B cell (primary cell): Measurements from ENCODE around the gene KAT2A. TPM values are rescaled to one million over a fixed set of nuclear protein-coding genes. Genes with fewer than 3 reads are reported as not detected.
"Not testable (repeated sequence)": the region's sequence is repeated elsewhere in the genome, so short reads cannot be mapped to it uniquely, and the experiment has no call there.

Source experiments
- ATAC-seq: fragments of 200-7000 bp; cut with Tn5 transposase; one replicate; pipeline ENCODE4 v1.10.0; 2021; ENCODE audit warnings: low read depth, mild to moderate bottlenecking, moderate number of reproducible peaks, moderate library complexity
- CTCF ChIA-PET: fragments of 350-600 bp; sonication (Branson Sonifier 250); formaldehyde crosslinking; loops from one replicate; lab custom pipeline; 2021; ENCODE audit warnings: antibody characterized with exemption, inconsistent platforms; lab: Charles Lee
- POLR2A ChIA-PET: fragments of 350-600 bp; sonication (Branson Sonifier 250); formaldehyde crosslinking; loops from one replicate; lab custom pipeline; 2021; ENCODE audit warnings: antibody characterized with exemption; lab: Charles Lee
- DNase-seq: peaks from one replicate; pipeline ENCODE4 v3.0.0; 2013
- H2AFZ ChIP-seq: 2 replicates; pipeline ENCODE4 v1.6.1; 2012; ENCODE audit warnings: mild to moderate bottlenecking, low read depth, low read length; ENCODE audit not compliant: insufficient read depth, poor library complexity, severe bottlenecking
- H3K27ac ChIP-seq, 2 donors: 1 replicate in 1 of 2; 2 replicates in 1 of 2; pipeline ENCODE4 v1.5.1; 2012 to 2013; ENCODE audit warnings: low read length in 2 of 2, mild to moderate bottlenecking in 2 of 2, moderate library complexity in 1 of 2
- H3K27me3 ChIP-seq, 4 experiments: fragments of 200-600 bp in 1 of 4; sonication (generic) in 1 of 4; replicated peaks in 1 of 4; 1 replicate in 2 of 4; 2 replicates in 2 of 4; pipeline versions ENCODE4 v1.6.1 to v1.7.0; 2013 to 2016; ENCODE audit warnings: low read length in 3 of 4, mild to moderate bottlenecking in 2 of 4, mixed read lengths in 1 of 4, moderate library complexity in 1 of 4; ENCODE audit not compliant: insufficient read depth in 4 of 4, control insufficient read depth in 3 of 4; ENCODE audit errors: control extremely low read depth in 1 of 4
- H3K36me3 ChIP-seq, 2 experiments: replicated peaks in 1 of 2; 1 replicate in 1 of 2; 2 replicates in 1 of 2; pipeline versions ENCODE4 v1.6.1 to v1.7.1; 2013; ENCODE audit warnings: low read length in 1 of 2; ENCODE audit not compliant: insufficient read depth in 2 of 2, control insufficient read depth in 1 of 2; ENCODE audit errors: control extremely low read depth in 1 of 2, extremely low read depth in 1 of 2
- H3K4me1 ChIP-seq, 2 donors: fragments of 200-600 bp in 1 of 2; sonication (generic) in 1 of 2; 1 replicate in 1 of 2; 2 replicates in 1 of 2; pipeline versions ENCODE4 v1.5.1 to v1.6.1; 2013 to 2017; ENCODE audit warnings: low read length in 2 of 2; ENCODE audit not compliant: control insufficient read depth in 2 of 2, insufficient read depth in 2 of 2
- H3K4me2 ChIP-seq: replicated peaks from 2 replicates; pipeline ENCODE3; 2012; ENCODE audit warnings: mild to moderate bottlenecking, low read depth, low read length; ENCODE audit not compliant: poor library complexity, severe bottlenecking
- H3K4me3 ChIP-seq, 5 experiments: fragments of 200-600 bp in 1 of 5; sonication (generic) in 1 of 5; 1 replicate in 3 of 5; 2 replicates in 2 of 5; pipeline versions ENCODE4 v1.5.1 to v1.7.0; 2011 to 2016; ENCODE audit warnings: low read length in 4 of 5, mild to moderate bottlenecking in 4 of 5, low read depth in 2 of 5, control low read depth in 1 of 5, moderate library complexity in 1 of 5; ENCODE audit not compliant: insufficient read depth in 1 of 5; ENCODE audit errors: control extremely low read depth in 1 of 5, extremely low read depth in 1 of 5
- H3K79me2 ChIP-seq: fragments of 200-600 bp; sonication (generic); one replicate; pipeline ENCODE4 v1.6.0; 2016; ENCODE audit warnings: low read length; ENCODE audit not compliant: control insufficient read depth, insufficient read depth
- H3K9ac ChIP-seq: fragments of 200-600 bp; sonication (generic); 2 replicates; pipeline ENCODE4 v1.6.1; 2017; ENCODE audit warnings: mild to moderate bottlenecking, low read length, moderate library complexity
- H3K9me3 ChIP-seq, 3 donors: one replicate each; pipeline versions ENCODE4 v1.6.1 to v1.7.1; 2013; ENCODE audit warnings: low read length in 2 of 3; ENCODE audit not compliant: control insufficient read depth in 2 of 3, insufficient read depth in 1 of 3; ENCODE audit errors: control extremely low read depth in 1 of 3
- H4K20me1 ChIP-seq: 2 replicates; pipeline ENCODE4 v1.6.0; 2012; ENCODE audit warnings: mild to moderate bottlenecking, low read length; ENCODE audit not compliant: insufficient read depth, control insufficient read depth, poor library complexity, severe bottlenecking
- H3K27ac Mint-ChIP-seq: one replicate; pipeline ENCODE4 v1.8.0; 2021; ENCODE audit warnings: mixed read lengths
- H3K27me3 Mint-ChIP-seq: one replicate; pipeline ENCODE4 v1.8.0; 2021; ENCODE audit warnings: mixed read lengths
- H3K4me1 Mint-ChIP-seq: one replicate; pipeline ENCODE4 v1.8.0; 2021; ENCODE audit warnings: mixed read lengths
- H3K4me3 Mint-ChIP-seq: one replicate; pipeline ENCODE4 v1.8.0; 2021; ENCODE audit warnings: mixed read lengths
- H3K9me3 Mint-ChIP-seq: one replicate; pipeline ENCODE4 v1.8.0; 2022; ENCODE audit warnings: mixed read lengths; ENCODE audit not compliant: insufficient read depth
- CTCF ChIP-seq: fragments of 200-600 bp; IDR thresholded peaks from one replicate; pipeline ENCODE4 v1.8.0; 2022; ENCODE audit warnings: antibody characterized with exemption, mild to moderate bottlenecking
- EZH2 ChIP-seq: IDR thresholded peaks from 2 replicates; pipeline ENCODE4 v1.6.1; 2012; ENCODE audit warnings: borderline replicate concordance, low read depth, mild to moderate bottlenecking, moderate library complexity, low read length; ENCODE audit not compliant: insufficient read depth, poor library complexity, severe bottlenecking
- WGBS: methylation state at CpG from one replicate; pipeline ENCODE4 v1.1.5; 2013; ENCODE audit warnings: missing lambda C conversion rate; ENCODE audit not compliant: insufficient coverage; 5-methylcytosine and 5-hydroxymethylcytosine counted together
- intact Hi-C: fragments of 100-400 bp; cut with micrococcal nuclease; formaldehyde crosslinking; loops from one replicate; pipeline ENCODE4 v1.10.0; 2022
- polyA plus RNA-seq: library from polyadenylated mRNA; depleted of rRNA; stranded (reverse); fragments of >200 nt; gene quantifications from 2 replicates; pipeline ENCODE4 v1.2.3, GENCODE V29; 2012
- total RNA-seq, 2 donors: library from RNA; stranded (reverse); fragments of 120-200 nt in 1 of 2; gene quantifications; 1 replicate in 1 of 2; 2 replicates in 1 of 2; pipeline versions ENCODE4 v1.2.3 to v1.2.4, GENCODE V29; 2013 to 2022

Gene KAT2A
- total and polyA plus RNA-seq, 2 donors (not counting 1 experiment from before 2014, with no cell fraction given) = 66.3 to 155 TPM

- intact Hi-C loops = no loop called here
- no peaks in the 10 kb centered on the region for H3K9me3 ChIP-seq
- H3K27ac Mint-ChIP-seq = no peak overlapping the region
- no peak overlapping the region for H3K4me2 ChIP-seq
- peaks cover 100% of the 10 kb centered on the region for H3K79me2 ChIP-seq
- no peaks in the 10 kb centered on the region for H3K27me3 ChIP-seq
- POLR2A ChIA-PET = no interaction called here
- no peak overlapping the region for H3K4me3 Mint-ChIP-seq
- H3K4me1 Mint-ChIP-seq = peaks cover 37% of the 10 kb centered on the region
- no peaks in the 10 kb centered on the region for H3K27me3 Mint-ChIP-seq
- H3K36me3 ChIP-seq = peaks cover 4 to 46% of the 10 kb centered on the region in 2 experiments
- DNase-seq = no peak
- H2AFZ ChIP-seq = no peak overlapping the region
- peaks cover 81% of the 10 kb centered on the region for H4K20me1 ChIP-seq
- peaks cover 6% of the 10 kb centered on the region in 2 donors for H3K4me1 ChIP-seq
- H3K4me3 ChIP-seq = no peak overlapping the region
- no peak for ATAC-seq
- H3K27ac ChIP-seq = no peak overlapping the region
- H3K9me3 Mint-ChIP-seq = no peaks in the 10 kb centered on the region
- H3K9ac ChIP-seq = no peak overlapping the region
- WGBS = 97% methylated on average over 7 of the region's 7 CpGs
- TF ChIP-seq EZH2 (no peak), CTCF (no peak)
- CTCF ChIA-PET = interaction anchor here (0.6 to 1.4 kb wide), 4 partner anchors 8 to 178 kb away, joined by 3 to 5 read pairs (median 3); no protein-coding TSS in a partner anchor
Observed at GRCh38 chr17:42142371-42142896, 21.3 kb upstream of the KAT2A start.

- DNase-seq = no peak
- Histone ChIP-seq H3K4me2 (no peak overlapping the region), H3K9me3 (no peaks in the 10 kb centered on the region), H2AFZ (no peak overlapping the region), H3K27ac (no peak overlapping the region), H4K20me1 (peaks cover 76% of the 10 kb centered on the region), H3K9ac (no peak overlapping the region), H3K27me3 (no peaks in the 10 kb centered on the region), H3K4me3 (no peak overlapping the region), H3K4me1 (peaks cover 10 to 12% of the 10 kb centered on the region in 2 donors), H3K36me3 (peaks cover 1 to 40% of the 10 kb centered on the region in 2 experiments), H3K79me2 (peaks cover 100% of the 10 kb centered on the region)
- Mint-ChIP-seq H3K4me1 (peaks cover 41% of the 10 kb centered on the region), H3K4me3 (no peak overlapping the region), H3K27ac (peak overlapping the region; percentile 7), H3K9me3 (no peaks in the 10 kb centered on the region), H3K27me3 (no peaks in the 10 kb centered on the region)
- POLR2A ChIA-PET = no interaction called here
- intact Hi-C loops = no loop called here
- no peak for ATAC-seq
- WGBS = 81% methylated on average over 6 of the region's 8 CpGs
- TF ChIP-seq EZH2 (no peak), CTCF (no peak)
- CTCF ChIA-PET = interaction anchor here (1.3 to 1.4 kb wide), 2 partner anchors 7 to 11 kb away, joined by 3 to 5 read pairs; no protein-coding TSS in a partner anchor
Observed at GRCh38 chr17:42141382-42141781, 20.2 kb upstream of the KAT2A start.

GRCh38 chr17:42140690-42141089, 19.5 kb upstream of the KAT2A start:
- WGBS = 100% methylated on average over 3 of the region's 7 CpGs
- H3K27me3 Mint-ChIP-seq, H3K4me2 ChIP-seq, H3K27ac Mint-ChIP-seq, H3K9ac ChIP-seq, intact Hi-C loops, H3K9me3 ChIP-seq, H3K4me3 Mint-ChIP-seq, H2AFZ ChIP-seq, H3K27me3 ChIP-seq, DNase-seq, POLR2A ChIA-PET, H3K9me3 Mint-ChIP-seq, H3K4me3 ChIP-seq, ATAC-seq, H3K27ac ChIP-seq: not testable (repeated sequence)
- Histone ChIP-seq H3K79me2 (peaks cover 100% of the 10 kb centered on the region), H4K20me1 (peaks cover 80% of the 10 kb centered on the region), H3K4me1 (peaks cover 17 to 19% of the 10 kb centered on the region in 2 donors), H3K36me3 (peaks cover 1 to 36% of the 10 kb centered on the region in 2 experiments)
- CTCF ChIA-PET = interaction anchor here (0.7 to 1.3 kb wide), 3 partner anchors 10 to 120 kb away, joined by 3 read pairs; partner anchors contain the start of gene NKIRAS2
- peaks cover 46% of the 10 kb centered on the region for H3K4me1 Mint-ChIP-seq
